Common myeloid progenitor, CD34-positive (primary cell): ENCODE measurements around the gene RAB30. TPM values are rescaled to one million over a fixed set of nuclear protein-coding genes. Genes with fewer than 3 reads are reported as not detected.

Source experiments
- CTCF ChIA-PET: fragments of 350-600 bp; sonication (Branson Sonifier 250); formaldehyde crosslinking; loops from one replicate; lab custom pipeline; 2021; ENCODE audit warnings: antibody characterized with exemption; lab: Charles Lee
- POLR2A ChIA-PET: fragments of 350-600 bp; sonication (Branson Sonifier 250); formaldehyde crosslinking; loops from one replicate; lab custom pipeline; 2021; ENCODE audit warnings: antibody characterized with exemption; lab: Charles Lee
- DNase-seq, 3 donors: peaks; one replicate each; pipeline versions ENCODE4 v3.0.0 to v3.0.0-alpha.2; 2013
- H3K27ac ChIP-seq, 2 experiments: 1 replicate in 1 of 2; 2 replicates in 1 of 2; pipeline ENCODE4 v1.7.0; 2013; ENCODE audit warnings: inconsistent platforms in 2 of 2, low read length in 2 of 2, mild to moderate bottlenecking in 2 of 2, low read depth in 1 of 2, moderate library complexity in 1 of 2; ENCODE audit not compliant: severe bottlenecking in 2 of 2, insufficient read depth in 1 of 2, poor library complexity in 1 of 2
- H3K27me3 ChIP-seq, 5 experiments: replicated peaks in 2 of 5; 1 replicate in 3 of 5; 2 replicates in 2 of 5; pipeline versions ENCODE4 v1.6.1 to v1.7.0; 2013; ENCODE audit warnings: low read length in 4 of 5, mild to moderate bottlenecking in 2 of 5, moderate library complexity in 2 of 5, inconsistent platforms in 1 of 5; ENCODE audit not compliant: insufficient read depth in 5 of 5, control insufficient read depth in 4 of 5
- H3K36me3 ChIP-seq, 4 experiments: 1 replicate in 2 of 4; 2 replicates in 2 of 4; pipeline versions ENCODE4 v1.6.1 to v1.7.0; 2013; ENCODE audit warnings: low read length in 3 of 4, control low read depth in 1 of 4, mild to moderate bottlenecking in 1 of 4; ENCODE audit not compliant: control insufficient read depth in 4 of 4, insufficient read depth in 4 of 4
- H3K4me1 ChIP-seq, 4 experiments: 1 replicate in 3 of 4; 2 replicates in 1 of 4; pipeline versions ENCODE4 v1.6.1 to v1.7.1; 2013; ENCODE audit warnings: low read length in 3 of 4, mild to moderate bottlenecking in 3 of 4, control low read depth in 1 of 4, inconsistent platforms in 1 of 4, moderate library complexity in 1 of 4; ENCODE audit not compliant: control insufficient read depth in 4 of 4, insufficient read depth in 4 of 4; ENCODE audit errors: control extremely low read depth in 1 of 4
- H3K4me3 ChIP-seq, 7 experiments: 1 replicate in 4 of 7; 2 replicates in 3 of 7; pipeline versions ENCODE4 v1.5.1 to v1.7.0; 2013; ENCODE audit warnings: mild to moderate bottlenecking in 7 of 7, low read length in 6 of 7, moderate library complexity in 6 of 7, inconsistent platforms in 2 of 7, low read depth in 2 of 7, control low read depth in 1 of 7; ENCODE audit not compliant: insufficient read depth in 4 of 7, control insufficient read depth in 1 of 7; ENCODE audit errors: extremely low read depth in 1 of 7
- H3K9me3 ChIP-seq, 5 experiments: 1 replicate in 4 of 5; 2 replicates in 1 of 5; pipeline versions ENCODE4 v1.6.1 to v1.7.1; 2013; ENCODE audit warnings: low read length in 4 of 5, mild to moderate bottlenecking in 2 of 5, inconsistent platforms in 1 of 5, low read depth in 1 of 5, moderate library complexity in 1 of 5; ENCODE audit not compliant: control insufficient read depth in 4 of 5, insufficient read depth in 2 of 5; ENCODE audit errors: control extremely low read depth in 1 of 5
- whole genome bisulfite sequencing: methylation state at CpG from one replicate; pipeline ENCODE4 v1.1.5; 2013; ENCODE audit not compliant: insufficient coverage; 5-methylcytosine and 5-hydroxymethylcytosine counted together
- polyA plus RNA-seq: library from polyadenylated mRNA; unstranded; fragments of 120-200 nt; gene quantifications from one replicate; pipeline ENCODE4 v1.2.1, GENCODE V29; 2013

Gene RAB30
- 1.2 TPM for polyA plus RNA-seq

GRCh38 chr11:83071567-83072349 lies at the start of gene RAB30:
Gene RAB30, minus strand, starts transcription at chr11:83071897. Its CDS starts 74,581 bp downstream, at chr11:82997316.
- Histone ChIP-seq H3K27ac (peak within 1 kb of the TSS; percentile 97 to 98), H3K4me3 (peak within 1 kb of the TSS; percentile 60 to 97 (median 91)), H3K4me1 (peaks cover 10 to 31% (median 16%) of the 10 kb centered on the region in 4 experiments), H3K27me3 (peaks cover 5 to 31% (median 28%) of the 10 kb centered on the region in 5 experiments), H3K9me3 (no peaks in the 10 kb centered on the region), H3K36me3 (peaks cover 0 to 16% (median 3%) of the 10 kb centered on the region in 4 experiments)
- ChIA-PET CTCF (interaction anchor here (0.7 to 0.9 kb wide), 3 partner anchors 14 to 171 kb away, joined by 3 to 4 read pairs (median 3); no protein-coding TSS in a partner anchor), POLR2A (interaction anchor here (0.7 to 2.3 kb wide), 5 partner anchors 20 to 214 kb away, joined by 3 to 13 read pairs (median 3); partner anchors contain the start of genes ANKRD42, CCDC90B and PCF11)
- peak; percentile 99 for DNase-seq
- WGBS: 0% methylated on average over 31 of the region's 35 CpGs

GRCh38 chr11:83120327-83120726 lies 48.6 kb upstream of the RAB30 start:
- H3K9me3 ChIP-seq: no peaks in the 10 kb centered on the region
- no peak for DNase-seq
- peaks cover 3 to 17% (median 9%) of the 10 kb centered on the region in 4 experiments for H3K4me1 ChIP-seq
- ChIA-PET CTCF (interaction anchor here (1.2 kb wide), 1 partner anchor 15 kb away, joined by 4 read pairs; no protein-coding TSS in a partner anchor), POLR2A (no interaction called here)
- H3K36me3 ChIP-seq: no peaks in the 10 kb centered on the region
- no peaks in the 10 kb centered on the region for H3K27me3 ChIP-seq
- H3K27ac ChIP-seq: no peak overlapping the region
- H3K4me3 ChIP-seq: no peak overlapping the region

GRCh38 chr11:83119216-83119615 lies 47.5 kb upstream of the RAB30 start:
- H3K36me3 ChIP-seq: no peaks in the 10 kb centered on the region
- peaks cover 3 to 17% (median 9%) of the 10 kb centered on the region in 4 experiments for H3K4me1 ChIP-seq
- no peak overlapping the region for H3K4me3 ChIP-seq
- CTCF ChIA-PET: interaction anchor here (1.2 kb wide), 1 partner anchor 16 kb away, joined by 4 read pairs; no protein-coding TSS in a partner anchor
- H3K9me3 ChIP-seq: no peaks in the 10 kb centered on the region
- WGBS: 100% methylated on average over 1 of the region's 3 CpGs
- no peaks in the 10 kb centered on the region for H3K27me3 ChIP-seq
- DNase-seq: no peak
- no peak overlapping the region for H3K27ac ChIP-seq
- POLR2A ChIA-PET: no interaction called here

- POLR2A ChIA-PET: interaction anchor here (1.1 kb wide), 1 partner anchor 12 kb away, joined by 3 read pairs; no protein-coding TSS in a partner anchor
- CTCF ChIA-PET: no interaction called here
- Histone ChIP-seq H3K9me3 (no peaks in the 10 kb centered on the region), H3K27ac (no peak overlapping the region), H3K27me3 (no peaks in the 10 kb centered on the region), H3K36me3 (no peaks in the 10 kb centered on the region), H3K4me3 (no peak overlapping the region), H3K4me1 (peaks cover 3 to 17% (median 9%) of the 10 kb centered on the region in 4 experiments)
- DNase-seq: no peak
These were observed 47.1 kb upstream of the RAB30 start for GRCh38 chr11:83118814-83119213.

- no peaks in the 10 kb centered on the region for H3K9me3 ChIP-seq
- WGBS: 90% methylated on average over 2 of the region's 3 CpGs
- H3K27ac ChIP-seq: no peak overlapping the region
- ChIA-PET CTCF (no interaction called here), POLR2A (interaction anchor here (0.7 kb wide), 1 partner anchor 42 kb away, joined by 3 read pairs; no protein-coding TSS in a partner anchor)
- H3K27me3 ChIP-seq: no peaks in the 10 kb centered on the region
- peaks cover 3 to 17% (median 9%) of the 10 kb centered on the region in 4 experiments for H3K4me1 ChIP-seq
- H3K36me3 ChIP-seq: no peaks in the 10 kb centered on the region
- DNase-seq: no peak
- no peak overlapping the region for H3K4me3 ChIP-seq
These were observed 44.4 kb upstream of the RAB30 start for GRCh38 chr11:83116015-83116641.

GRCh38 chr11:83115551-83115950 lies 43.9 kb upstream of the RAB30 start:
- CTCF ChIA-PET: no interaction called here
- peaks cover 3 to 17% (median 9%) of the 10 kb centered on the region in 4 experiments for H3K4me1 ChIP-seq
- H3K9me3 ChIP-seq: no peaks in the 10 kb centered on the region
- DNase-seq: no peak
- WGBS: 100% methylated on average over 5 of the region's 5 CpGs
- H3K27me3 ChIP-seq: no peaks in the 10 kb centered on the region
- H3K36me3 ChIP-seq: no peaks in the 10 kb centered on the region
- H3K4me3 ChIP-seq: no peak overlapping the region
- H3K27ac ChIP-seq: no peak overlapping the region
- POLR2A ChIA-PET: interaction anchor here (0.7 kb wide), 1 partner anchor 42 kb away, joined by 3 read pairs; no protein-coding TSS in a partner anchor
